ENCODE measurements around the gene MAST2.

The MAST2 gene

DNA sequence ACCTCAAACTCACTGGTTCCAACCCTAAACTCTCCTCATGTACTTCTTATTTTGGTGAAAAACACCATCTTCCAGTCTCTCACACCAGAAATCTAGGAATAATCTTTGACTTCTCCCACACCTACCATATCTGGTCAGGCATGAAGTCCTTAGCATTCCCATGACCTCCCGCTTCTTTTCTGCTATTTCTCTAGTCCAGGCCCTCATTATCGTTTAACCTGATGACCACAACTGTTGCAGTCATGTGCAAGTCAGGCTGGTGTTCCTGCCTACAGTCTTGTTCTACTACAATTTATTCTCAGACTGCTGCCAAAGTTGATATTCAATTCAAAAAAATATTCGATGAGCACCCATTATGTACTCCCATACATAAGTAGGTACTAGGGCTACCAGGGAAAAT is 257.7 kb downstream of the MAST2 start:
- Histone ChIP-seq H3K4me1 (peaks cover 0 to 6% (median 0%) of the 10 kb centered on the region in 4 donors), H3K27me3 (no peaks in the 10 kb centered on the region), H3K36me3 (peaks cover 0 to 13% (median 0%) of the 10 kb centered on the region in 3 donors), H3K9me3 (no peaks in the 10 kb centered on the region), H3K4me3 (no peak overlapping the region), H3K27ac (no peak overlapping the region)
- no peak for DNase-seq
- TF ChIP-seq, protein P1, sequence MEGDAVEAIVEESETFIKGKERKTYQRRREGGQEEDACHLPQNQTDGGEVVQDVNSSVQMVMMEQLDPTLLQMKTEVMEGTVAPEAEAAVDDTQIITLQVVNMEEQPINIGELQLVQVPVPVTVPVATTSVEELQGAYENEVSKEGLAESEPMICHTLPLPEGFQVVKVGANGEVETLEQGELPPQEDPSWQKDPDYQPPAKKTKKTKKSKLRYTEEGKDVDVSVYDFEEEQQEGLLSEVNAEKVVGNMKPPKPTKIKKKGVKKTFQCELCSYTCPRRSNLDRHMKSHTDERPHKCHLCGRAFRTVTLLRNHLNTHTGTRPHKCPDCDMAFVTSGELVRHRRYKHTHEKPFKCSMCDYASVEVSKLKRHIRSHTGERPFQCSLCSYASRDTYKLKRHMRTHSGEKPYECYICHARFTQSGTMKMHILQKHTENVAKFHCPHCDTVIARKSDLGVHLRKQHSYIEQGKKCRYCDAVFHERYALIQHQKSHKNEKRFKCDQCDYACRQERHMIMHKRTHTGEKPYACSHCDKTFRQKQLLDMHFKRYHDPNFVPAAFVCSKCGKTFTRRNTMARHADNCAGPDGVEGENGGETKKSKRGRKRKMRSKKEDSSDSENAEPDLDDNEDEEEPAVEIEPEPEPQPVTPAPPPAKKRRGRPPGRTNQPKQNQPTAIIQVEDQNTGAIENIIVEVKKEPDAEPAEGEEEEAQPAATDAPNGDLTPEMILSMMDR (IDR thresholded peaks at IDR 0.05), result no peak
- intact Hi-C loops (cut with DNase I; ENCODE audit: low total_unique reads), result no loop called here

DNA sequence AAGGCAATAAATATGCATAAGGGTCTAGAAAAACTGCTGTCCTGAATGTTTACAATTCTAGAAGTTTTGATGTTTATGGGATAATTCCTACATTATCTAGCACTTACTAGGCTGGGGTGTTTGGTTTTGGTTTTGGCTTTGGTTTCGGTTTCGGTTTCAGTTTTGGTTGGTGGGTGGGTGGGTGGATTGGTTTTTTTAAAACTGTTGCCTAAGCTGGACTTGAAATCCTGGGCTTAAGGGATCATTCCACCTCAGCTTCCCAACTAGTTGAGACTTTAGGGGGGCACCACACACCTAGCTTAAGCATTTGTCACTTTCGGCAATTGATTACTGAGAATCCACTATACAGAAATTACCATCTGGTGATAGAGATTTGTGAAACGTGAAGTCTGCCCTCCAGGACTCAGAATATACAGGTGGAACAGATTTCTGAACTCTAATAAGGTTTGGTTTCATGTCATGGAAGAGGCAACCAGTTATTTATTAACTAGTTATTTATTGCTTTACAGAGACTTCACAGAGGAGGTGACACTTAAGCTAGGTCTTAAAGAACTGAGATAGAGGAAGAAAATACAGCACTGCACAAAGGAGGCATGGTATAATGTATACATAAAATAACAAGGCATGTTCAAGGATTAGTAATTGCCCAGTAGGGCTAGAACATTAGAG is 259.4 kb downstream of the MAST2 start:
- intact Hi-C loops (cut with DNase I; ENCODE audit: low total_unique reads), result no loop called here

DNA sequence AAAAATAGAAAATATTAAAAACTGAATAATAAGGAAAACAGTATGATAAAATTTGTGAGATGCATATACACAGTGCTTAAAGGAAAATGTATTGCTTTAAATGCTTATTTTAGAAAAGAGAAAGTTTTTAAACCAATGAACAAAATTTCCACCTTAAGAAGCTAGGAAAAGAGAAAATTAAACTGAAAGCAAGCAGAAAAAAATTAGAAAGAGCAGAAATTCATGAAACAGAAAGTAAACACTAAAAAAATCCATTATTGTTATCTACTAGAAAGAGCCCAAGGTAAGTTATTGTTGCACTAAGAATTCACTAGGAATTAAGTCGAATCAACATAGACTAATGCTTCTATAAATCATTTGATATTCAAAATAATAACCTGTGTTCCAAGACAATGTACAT is 261.3 kb downstream of the MAST2 start:
- Histone ChIP-seq H3K4me1 (peaks cover 0 to 6% (median 0%) of the 10 kb centered on the region in 4 donors), H3K27me3 (no peaks in the 10 kb centered on the region), H3K27ac (no peak overlapping the region), H3K9me3 (no peaks in the 10 kb centered on the region), H3K36me3 (peaks cover 0 to 3% (median 0%) of the 10 kb centered on the region in 3 donors), H3K4me3 (no peak overlapping the region)
- DNase-seq, result no peak
- TF ChIP-seq, protein P1 (IDR thresholded peaks at IDR 0.05), result no peak
- intact Hi-C loops (cut with DNase I; ENCODE audit: low total_unique reads), result no loop called here

More for the DNA sequence above, 259.4 kb downstream of the MAST2 start:
- Histone ChIP-seq H3K4me1 (peaks cover 0 to 6% (median 0%) of the 10 kb centered on the region in 4 donors), H3K27me3 (no peaks in the 10 kb centered on the region), H3K27ac (no peak overlapping the region), H3K9me3 (no peaks in the 10 kb centered on the region), H3K36me3 (peaks cover 0 to 5% (median 3%) of the 10 kb centered on the region in 3 donors), H3K4me3 (no peak overlapping the region)
- DNase-seq, result no peak
- TF ChIP-seq, protein P1 (IDR thresholded peaks at IDR 0.05), result no peak

DNA sequence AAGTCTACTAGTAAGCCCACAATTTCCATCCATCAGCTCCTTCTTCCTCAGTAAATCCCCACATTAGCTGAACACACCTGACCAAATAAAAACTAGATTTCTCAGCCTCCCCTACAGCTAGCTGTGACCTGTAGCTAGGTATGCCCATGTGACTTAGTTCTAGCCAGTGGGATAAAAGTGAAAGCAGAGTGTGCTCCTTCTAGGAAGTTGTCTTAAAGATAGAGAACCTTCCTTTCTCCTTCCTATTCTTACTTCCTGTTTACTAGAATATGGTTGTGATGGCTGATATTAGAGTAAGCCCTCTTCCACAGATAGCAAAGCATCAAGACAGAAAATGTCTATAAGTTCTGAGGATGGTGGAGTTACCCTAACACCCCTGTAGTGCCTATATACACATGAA is 262.0 kb downstream of the MAST2 start:
- Histone ChIP-seq H3K27ac (no peak overlapping the region), H3K4me3 (no peak overlapping the region), H3K27me3 (no peaks in the 10 kb centered on the region), H3K9me3 (no peaks in the 10 kb centered on the region), H3K36me3 (peaks cover 0 to 3% (median 0%) of the 10 kb centered on the region in 3 donors), H3K4me1 (peaks cover 0 to 6% (median 0%) of the 10 kb centered on the region in 4 donors)
- intact Hi-C loops (cut with DNase I; ENCODE audit: low total_unique reads), result no loop called here
- TF ChIP-seq, protein P1 (IDR thresholded peaks at IDR 0.05), result no peak
- DNase-seq, result no peak

DNA sequence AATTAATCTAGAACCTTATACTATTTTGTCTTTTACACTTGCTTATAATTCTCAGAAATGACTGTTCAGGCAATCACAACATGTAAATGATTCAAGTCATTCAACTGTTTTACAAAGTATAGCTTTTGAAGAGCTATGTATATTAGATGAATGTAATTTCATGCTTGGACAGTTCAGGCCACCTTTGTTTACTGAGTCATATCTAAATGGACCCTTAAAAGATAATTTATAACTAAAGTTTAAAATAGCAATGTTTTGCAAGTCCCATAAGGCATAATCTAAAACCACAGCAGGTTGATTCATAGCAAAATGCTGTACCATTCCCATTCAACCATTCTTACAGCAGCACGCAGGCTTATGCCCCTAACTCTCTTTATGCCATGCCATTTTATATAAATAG is 264.2 kb downstream of the MAST2 start:
- H3K36me3 ChIP-seq, result peaks cover 0 to 3% (median 0%) of the 10 kb centered on the region in 3 donors
- no peak for DNase-seq
- TF ChIP-seq, protein P1 (IDR thresholded peaks at IDR 0.05), result no peak

More for the DNA sequence above, 264.2 kb downstream of the MAST2 start:
- Histone ChIP-seq H3K27me3 (no peaks in the 10 kb centered on the region), H3K4me1 (peaks cover 0 to 6% (median 0%) of the 10 kb centered on the region in 4 donors), H3K4me3 (no peak overlapping the region), H3K9me3 (no peaks in the 10 kb centered on the region), H3K27ac (no peak overlapping the region)
- intact Hi-C loops (cut with DNase I; ENCODE audit: low total_unique reads), result no loop called here

All from tibial artery (tissue), 4 donors.